Activated T-cell treated with anti-CD3 and anti-CD28 coated beads, Interleukin-2, amount 50 U/mL, for 48 hours (primary cell): ENCODE results near the gene CAVIN2.

ENCODE experiments used
- DNase-seq, 2 experiments: peaks; one replicate each; pipeline ENCODE4 v3.0.0-alpha.2; 2020

The CAVIN2 gene, protein sequence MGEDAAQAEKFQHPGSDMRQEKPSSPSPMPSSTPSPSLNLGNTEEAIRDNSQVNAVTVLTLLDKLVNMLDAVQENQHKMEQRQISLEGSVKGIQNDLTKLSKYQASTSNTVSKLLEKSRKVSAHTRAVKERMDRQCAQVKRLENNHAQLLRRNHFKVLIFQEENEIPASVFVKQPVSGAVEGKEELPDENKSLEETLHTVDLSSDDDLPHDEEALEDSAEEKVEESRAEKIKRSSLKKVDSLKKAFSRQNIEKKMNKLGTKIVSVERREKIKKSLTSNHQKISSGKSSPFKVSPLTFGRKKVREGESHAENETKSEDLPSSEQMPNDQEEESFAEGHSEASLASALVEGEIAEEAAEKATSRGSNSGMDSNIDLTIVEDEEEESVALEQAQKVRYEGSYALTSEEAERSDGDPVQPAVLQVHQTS

DNA sequence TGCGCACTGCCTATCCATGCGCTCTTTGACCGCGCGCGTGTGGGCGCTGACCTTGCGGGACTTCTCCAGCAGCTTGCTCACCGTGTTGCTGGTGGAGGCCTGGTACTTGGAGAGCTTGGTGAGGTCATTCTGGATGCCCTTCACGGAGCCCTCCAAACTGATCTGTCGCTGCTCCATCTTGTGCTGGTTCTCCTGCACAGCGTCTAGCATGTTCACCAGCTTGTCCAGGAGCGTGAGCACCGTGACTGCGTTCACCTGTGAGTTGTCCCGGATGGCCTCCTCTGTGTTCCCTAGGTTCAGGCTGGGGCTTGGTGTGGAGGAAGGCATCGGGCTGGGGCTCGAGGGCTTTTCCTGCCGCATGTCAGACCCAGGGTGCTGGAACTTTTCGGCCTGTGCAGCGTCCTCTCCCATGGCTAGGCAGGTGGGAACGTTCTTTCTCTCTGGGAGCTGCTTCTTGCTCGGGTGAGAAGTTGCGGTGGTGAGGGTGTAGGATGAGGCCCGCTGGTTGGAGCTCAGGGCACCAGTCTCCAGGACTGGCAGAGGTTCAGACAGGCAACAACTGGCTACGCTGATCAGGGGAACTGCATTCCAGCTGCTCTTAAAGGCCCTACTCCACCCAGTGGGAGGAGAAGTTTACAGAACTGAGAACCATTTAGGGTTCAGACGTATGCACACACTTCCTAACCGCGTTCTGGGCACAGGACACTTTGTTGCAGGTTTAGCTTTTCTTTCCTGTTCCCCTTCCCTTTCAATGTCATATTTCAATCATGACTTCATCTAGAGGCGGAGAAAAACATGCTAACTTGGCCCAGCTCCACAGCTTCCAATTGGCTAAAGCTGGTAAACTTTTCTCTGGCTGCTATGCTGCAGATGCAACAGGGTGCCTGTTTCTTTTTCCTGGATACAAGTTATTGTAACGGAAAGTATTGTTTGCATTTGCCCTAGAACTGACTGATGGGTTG is at the start of gene CAVIN2:
TSS of gene CAVIN2 (minus strand) at position 574 of the 962 bp plus-strand sequence. CDS start at position 411, 163 bp downstream.
- DNase-seq, result no peak

- DNase-seq, result no peak
These were observed 48.9 kb upstream of the CAVIN2 start for GRCh38 chr2:191895743-191896142.

- no peak for DNase-seq
These were observed 48.3 kb upstream of the CAVIN2 start for GRCh38 chr2:191895195-191895594.

DNA sequence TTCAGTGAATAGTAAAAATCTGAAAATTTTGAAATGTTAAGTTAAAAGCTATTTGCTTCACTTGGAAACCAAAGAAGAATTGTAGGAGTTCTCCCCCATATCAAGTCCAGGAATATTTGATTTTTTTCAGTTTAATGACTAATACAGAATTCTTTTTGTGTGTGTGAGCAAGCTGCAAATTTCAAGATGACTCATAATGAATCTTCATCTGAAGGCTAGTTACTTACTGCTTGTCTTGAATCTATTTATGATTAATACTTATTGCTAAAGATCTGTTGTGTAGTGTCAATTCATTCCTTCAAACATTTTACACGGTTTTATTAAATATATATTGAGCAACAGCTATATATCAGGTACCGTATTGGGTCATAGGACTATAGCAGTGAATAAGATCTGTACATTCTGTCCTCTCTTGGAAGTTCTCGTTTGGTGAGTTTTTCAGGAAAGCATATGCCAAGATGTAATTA is 47.8 kb upstream of the CAVIN2 start:
- no peak for DNase-seq

- DNase-seq, result no peak
These were observed 45.5 kb upstream of the CAVIN2 start for GRCh38 chr2:191892391-191892790.

- no peak for DNase-seq
These were observed 44.8 kb upstream of the CAVIN2 start for GRCh38 chr2:191891656-191892055.

- DNase-seq, result no peak
These were observed 43.0 kb upstream of the CAVIN2 start for GRCh38 chr2:191889931-191890330.

DNA sequence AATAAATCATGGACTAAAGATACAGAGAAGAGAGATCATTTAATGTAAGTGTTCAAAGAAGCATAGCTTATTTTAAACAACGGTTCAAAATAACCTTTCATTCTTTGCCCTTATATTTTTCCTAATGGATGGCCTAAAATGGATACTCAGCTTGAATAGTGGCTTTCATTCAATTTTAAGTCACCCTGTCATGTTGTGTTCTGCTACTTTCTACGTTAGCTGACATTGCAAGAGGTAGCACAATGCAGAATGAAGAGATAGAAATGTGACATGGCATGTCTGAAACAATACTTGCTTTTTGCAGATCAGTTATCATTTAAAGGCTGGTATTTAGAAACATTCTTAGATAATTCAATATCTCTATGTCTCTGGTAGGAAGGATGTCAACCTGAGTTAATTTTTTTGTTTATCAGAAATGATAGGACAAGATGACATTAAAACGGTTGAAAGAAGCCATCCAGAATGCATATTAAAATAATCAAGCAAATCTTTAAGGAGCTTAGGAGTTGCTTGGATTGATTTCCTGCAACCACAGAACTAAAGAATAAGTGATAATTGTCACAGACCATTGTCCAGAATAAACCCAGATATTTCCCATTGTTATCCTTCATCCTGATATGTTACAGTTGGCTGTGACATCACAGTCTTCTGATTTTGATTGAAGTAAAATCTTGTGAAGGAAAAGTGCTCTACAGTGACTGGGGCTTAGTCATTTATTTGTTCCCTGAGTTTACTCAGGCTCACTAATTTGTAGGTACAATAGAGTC is 41.7 kb upstream of the CAVIN2 start:
- no peak for DNase-seq

GRCh38 chr2:191885650-191886049 is 38.8 kb upstream of the CAVIN2 start:
- no peak for DNase-seq

- no peak for DNase-seq
These were observed 38.2 kb upstream of the CAVIN2 start for GRCh38 chr2:191885098-191885497.

DNA sequence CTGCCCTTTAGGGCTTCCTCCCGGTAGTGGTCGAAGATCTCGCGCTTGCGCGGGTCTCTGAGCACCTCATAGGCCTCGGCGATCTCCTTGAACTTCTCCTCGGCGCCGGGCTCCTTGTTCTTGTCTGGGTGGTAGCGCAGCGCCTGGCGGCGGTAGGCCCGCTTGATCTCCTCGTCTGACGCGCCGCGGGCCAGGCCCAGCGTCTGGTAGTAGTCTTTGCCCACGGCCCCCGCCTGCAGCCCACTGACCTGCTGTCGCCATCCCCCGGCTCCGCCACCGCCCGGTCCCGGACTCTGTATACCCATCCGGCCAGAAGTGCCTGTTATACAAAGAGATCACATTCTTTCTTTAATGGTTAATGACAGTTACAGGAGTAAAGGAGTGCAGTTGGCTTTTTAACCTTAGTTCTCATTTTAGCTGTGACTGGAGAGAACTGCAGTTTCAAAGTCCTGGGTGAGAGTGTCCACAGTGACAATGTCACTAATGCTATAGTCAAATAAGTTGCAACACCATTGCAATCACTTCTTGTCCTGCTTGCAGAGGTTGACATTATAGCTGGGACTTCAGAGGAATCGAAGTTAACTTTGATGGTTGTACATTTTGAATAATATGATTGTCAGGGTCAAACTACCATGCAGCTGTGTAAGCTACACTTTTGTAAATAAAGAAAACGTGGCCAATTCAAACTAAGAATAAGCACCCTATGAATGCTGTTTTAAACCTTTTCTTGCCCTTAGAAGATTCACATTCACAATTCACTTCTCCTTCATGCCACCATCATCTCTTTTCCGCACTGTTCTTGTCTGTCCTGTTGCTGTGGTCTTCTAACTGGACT is 35.3 kb upstream of the CAVIN2 start:
- no peak for DNase-seq

GRCh38 chr2:191878548-191879279 is 31.8 kb upstream of the CAVIN2 start:
- DNase-seq, result no peak

- no peak for DNase-seq
These were observed 31.0 kb upstream of the CAVIN2 start for GRCh38 chr2:191877875-191878274.

DNA sequence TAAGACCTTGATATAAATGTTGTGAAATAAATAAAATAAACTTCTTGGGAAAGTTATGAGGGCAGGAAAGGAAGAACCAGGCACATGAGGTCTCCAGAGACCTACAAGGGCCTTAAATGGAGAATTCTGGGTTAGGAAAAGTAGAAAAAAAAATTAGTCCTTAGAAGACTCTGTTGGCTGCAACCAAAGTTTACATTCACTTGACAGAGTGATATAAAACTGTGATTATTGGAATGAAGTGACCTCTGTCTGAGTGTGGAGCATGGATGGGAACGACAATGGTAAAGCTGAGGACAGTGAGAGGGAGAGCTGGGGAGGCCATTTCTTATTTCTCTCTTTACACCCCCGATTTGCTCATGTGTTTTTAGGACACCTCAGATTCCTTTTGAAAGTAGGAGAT is 29.0 kb upstream of the CAVIN2 start:
- DNase-seq, result no peak

DNA sequence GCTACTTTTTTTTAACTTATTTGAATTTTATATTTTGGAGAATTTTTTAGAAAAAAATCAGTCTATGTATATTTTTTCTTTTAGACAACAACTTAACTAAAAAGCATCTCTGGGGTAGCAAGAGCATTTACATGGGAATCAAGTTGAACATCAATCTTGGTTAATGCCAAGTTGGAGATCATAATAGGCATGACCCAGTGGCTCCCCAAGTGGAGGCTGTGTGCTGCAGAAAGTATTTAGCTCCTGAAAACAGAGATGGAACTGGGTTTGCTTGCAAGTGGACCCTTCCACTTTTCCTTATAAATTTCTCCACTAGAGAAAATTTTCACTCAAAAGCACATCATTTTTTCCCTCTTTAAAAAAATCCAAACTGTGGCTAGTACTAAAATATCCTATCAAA is 23.9 kb upstream of the CAVIN2 start:
- DNase-seq, result no peak

DNA sequence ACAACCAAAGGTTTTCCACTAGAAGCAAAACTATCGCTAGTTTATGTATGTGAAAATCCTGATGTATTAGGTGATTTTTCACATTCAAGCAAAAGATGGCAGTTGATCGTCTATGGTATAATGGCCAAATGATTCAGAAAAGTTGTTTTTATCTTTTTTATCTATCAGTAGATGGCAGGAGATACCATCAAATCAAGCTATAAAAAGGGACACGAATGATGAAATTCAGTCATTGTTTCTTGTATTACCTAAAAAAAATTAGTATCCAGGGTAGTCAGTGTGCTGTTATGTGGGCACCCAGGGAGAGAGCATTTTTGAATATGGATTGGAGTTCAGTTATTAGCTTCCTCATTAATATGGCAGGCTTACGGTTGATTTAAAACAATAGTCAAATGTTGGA is 22.9 kb upstream of the CAVIN2 start:
- no peak for DNase-seq

DNA sequence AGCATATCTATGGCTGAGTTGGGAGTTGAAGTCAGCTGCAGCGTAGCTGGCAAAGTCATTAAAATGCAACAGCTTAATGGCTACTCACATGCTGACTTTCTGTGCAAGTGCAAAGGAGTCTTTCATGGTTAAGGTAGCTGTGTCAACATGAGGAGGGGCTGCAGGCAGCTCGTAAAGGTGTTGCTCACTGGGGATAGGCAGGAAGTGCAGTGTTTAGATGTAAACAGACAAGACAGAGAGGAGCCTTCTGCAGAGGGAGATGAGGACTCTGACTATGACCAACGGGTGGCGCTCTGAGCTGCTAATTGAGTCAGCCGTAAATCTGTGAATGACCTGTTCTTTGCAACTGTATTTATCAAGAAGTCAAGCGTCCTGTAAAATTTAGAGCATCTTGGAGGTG is 22.3 kb upstream of the CAVIN2 start:
- DNase-seq, result no peak

- no peak for DNase-seq
These were observed 20.6 kb upstream of the CAVIN2 start for GRCh38 chr2:191867507-191867847.

DNA sequence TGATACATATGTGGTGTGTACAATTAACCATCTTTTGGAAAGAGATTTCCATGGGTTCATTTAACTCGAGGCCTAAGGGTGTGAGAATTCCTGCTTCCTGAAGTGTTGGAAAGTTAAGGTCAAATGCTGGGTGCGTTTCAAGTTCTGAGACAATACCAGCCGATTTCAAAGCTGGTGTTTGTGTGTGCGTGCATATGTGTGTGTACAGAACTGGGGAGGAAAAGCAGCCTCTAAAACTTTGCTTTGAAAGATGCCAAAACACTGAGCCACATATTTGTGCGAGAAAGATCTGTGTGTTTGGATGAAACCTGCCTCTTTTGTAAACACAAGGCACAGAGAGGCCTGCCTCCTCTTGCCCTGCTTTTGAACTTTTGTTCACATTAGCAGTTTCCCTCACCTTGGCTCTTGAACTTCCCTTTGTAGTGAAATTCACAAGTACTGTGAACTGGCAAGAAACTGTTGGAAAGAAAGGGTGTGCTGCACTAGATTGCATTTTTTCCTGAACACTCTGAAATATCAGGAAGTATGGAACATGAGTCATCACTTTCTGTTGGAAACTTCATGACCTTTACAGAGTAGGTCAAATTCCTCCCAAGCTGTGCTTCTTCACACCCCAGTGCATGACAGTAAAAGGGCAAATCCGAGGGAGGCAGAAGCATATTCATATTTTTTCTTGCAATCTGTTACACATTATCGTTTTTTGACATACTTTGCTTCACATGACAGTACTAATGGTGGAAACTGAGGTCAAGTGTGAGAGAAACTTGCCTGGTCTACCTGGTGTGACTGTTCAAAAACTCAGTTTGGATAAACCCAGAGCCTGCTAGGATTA is 20.0 kb upstream of the CAVIN2 start:
- no peak for DNase-seq

GRCh38 chr2:191866195-191866594 is 19.3 kb upstream of the CAVIN2 start:
- no peak for DNase-seq
